ENCODE results near the gene GRK5.

GRCh38 chr10:119488675-119489074 lies 281.3 kb downstream of the GRK5 start:
- TF ChIP-seq, protein P1, sequence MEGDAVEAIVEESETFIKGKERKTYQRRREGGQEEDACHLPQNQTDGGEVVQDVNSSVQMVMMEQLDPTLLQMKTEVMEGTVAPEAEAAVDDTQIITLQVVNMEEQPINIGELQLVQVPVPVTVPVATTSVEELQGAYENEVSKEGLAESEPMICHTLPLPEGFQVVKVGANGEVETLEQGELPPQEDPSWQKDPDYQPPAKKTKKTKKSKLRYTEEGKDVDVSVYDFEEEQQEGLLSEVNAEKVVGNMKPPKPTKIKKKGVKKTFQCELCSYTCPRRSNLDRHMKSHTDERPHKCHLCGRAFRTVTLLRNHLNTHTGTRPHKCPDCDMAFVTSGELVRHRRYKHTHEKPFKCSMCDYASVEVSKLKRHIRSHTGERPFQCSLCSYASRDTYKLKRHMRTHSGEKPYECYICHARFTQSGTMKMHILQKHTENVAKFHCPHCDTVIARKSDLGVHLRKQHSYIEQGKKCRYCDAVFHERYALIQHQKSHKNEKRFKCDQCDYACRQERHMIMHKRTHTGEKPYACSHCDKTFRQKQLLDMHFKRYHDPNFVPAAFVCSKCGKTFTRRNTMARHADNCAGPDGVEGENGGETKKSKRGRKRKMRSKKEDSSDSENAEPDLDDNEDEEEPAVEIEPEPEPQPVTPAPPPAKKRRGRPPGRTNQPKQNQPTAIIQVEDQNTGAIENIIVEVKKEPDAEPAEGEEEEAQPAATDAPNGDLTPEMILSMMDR (conservative IDR thresholded peaks at IDR 0.05; ENCODE audit: low read length), result no peak
- no peak for TF ChIP-seq EZH2phosphoT487 (IDR thresholded peaks at IDR 0.05; ENCODE audit: borderline replicate concordance)

Data from Loucy (cell line).